ENCODE results near the gene NR2C2. TPM values are rescaled to one million over a fixed set of nuclear protein-coding genes. Genes with fewer than 3 reads are reported as not detected.

Gene NR2C2
- total RNA-seq, 2 experiments from 2014 or later, result 49.5 to 51.1 TPM

DNA sequence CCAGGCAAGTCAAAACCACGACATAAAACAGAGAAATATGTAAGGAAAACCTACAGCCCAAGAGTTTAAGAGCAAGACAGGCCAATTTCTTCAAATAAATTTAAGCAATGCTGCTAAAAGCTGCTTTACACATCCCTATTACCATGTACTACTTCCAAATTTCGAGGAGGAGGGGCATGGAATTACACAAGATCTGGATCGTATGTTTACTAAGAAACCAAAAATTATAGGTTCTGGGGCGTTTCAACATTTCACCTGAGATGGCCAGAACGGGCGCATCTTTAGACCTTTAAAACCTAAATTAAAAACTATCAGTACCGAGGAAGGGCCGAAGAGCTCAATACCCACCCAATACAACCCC, 664 bp upstream of the NR2C2 start:
- CTCF ChIA-PET, result interaction anchor here (1.0 to 1.4 kb wide), 2 partner anchors 25 to 104 kb away, joined by 3 to 5 read pairs; no protein-coding TSS in a partner anchor
- DNase-seq, result no peak
- H3K27ac Mint-ChIP-seq, result peak overlapping the region; percentile 75
- peaks cover 19% of the 10 kb centered on the region for H3K36me3 Mint-ChIP-seq
- intact Hi-C loops (cut with micrococcal nuclease), result loop anchor here (5.0 to 10.0 kb wide), 4 partner anchors 261 to 769 kb away; partner anchors contain the start of genes CAPN7, LSM3, SLC6A6 and XPC
- peaks cover 42% of the 10 kb centered on the region for H3K4me1 Mint-ChIP-seq (ENCODE audit: low read depth)
- POLR2A ChIA-PET, result interaction anchor here (0.5 to 1.6 kb wide), 3 partner anchors 118 to 291 kb away, joined by 3 to 7 read pairs (median 3); partner anchors contain the start of genes CAPN7 and MRPS25
- H3K4me3 Mint-ChIP-seq, result peak overlapping the region; percentile 84
- H3K9me3 Mint-ChIP-seq, result no peaks in the 10 kb centered on the region
- H3K27me3 Mint-ChIP-seq, result no peaks in the 10 kb centered on the region

DNA sequence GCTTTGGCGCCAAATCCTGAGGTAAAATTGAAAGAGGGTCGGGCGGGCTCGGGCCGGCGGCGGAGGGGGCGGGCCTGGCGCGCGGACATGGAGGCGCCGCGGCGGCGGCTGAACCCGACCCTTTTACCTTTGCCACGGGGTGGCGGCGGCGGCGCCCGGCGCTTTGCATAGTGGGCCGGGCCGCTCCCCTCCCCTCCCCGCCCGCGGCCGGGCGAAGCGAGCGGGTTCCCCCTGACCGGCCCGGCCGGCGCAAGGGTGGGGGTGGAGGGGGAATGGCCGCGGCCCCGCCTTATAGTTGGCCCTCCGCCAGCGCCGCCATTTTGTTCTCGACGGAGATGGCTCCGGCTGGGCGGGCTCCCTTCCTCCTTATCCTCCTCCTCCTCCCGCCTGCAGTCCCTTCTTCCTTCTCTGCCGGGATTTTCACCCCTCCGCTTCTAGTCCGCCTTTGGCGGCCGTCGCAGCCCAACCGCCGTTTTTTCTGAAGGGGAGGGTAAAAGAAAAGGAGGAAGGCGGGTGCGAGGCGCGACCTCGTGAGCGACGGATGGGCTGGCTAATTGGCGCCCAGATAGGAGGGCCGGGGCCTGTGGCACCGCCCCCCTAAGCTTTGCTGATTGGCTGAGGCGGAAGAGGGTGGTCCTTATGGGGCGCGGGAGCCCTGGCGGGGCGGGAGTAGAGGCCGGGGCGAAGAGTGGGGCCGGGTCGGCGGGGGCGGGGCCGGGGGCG, 664 bp downstream of the NR2C2 start:
- CTCF ChIA-PET, result interaction anchor here (0.7 kb wide), 1 partner anchor 144 kb away, joined by 5 read pairs; no protein-coding TSS in a partner anchor
- intact Hi-C loops (cut with micrococcal nuclease), result loop anchor here (1.0 to 10.0 kb wide), 8 partner anchors 117 to 771 kb away; partner anchors contain the start of genes BTD, CAPN7, CCDC174 and HACL1

DNA sequence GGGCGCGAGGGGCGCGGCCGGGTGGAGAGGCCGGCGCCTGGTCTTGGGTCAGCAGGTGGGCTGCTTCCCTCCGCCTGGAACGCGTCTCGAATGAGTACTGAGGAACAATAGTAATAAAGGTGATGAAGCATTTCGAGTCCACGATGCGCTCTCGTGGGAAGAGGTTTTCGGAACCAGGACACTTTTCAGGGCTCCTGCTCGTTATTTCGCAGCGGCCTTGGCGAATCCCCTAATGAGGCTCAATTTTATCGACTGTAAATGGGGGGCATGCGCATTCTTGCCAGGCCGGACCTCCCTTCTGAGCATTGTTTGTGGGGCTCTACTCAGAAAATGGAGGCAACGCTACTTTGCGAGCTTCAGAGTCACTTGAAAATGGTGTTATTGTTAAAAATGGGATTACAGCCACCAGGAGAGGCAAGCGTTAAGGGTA, 1.2 kb downstream of the NR2C2 start:
- ChIA-PET POLR2A (interaction anchor here (1.0 kb wide), 1 partner anchor 297 kb away, joined by 8 read pairs; the partner anchor contains the start of gene CCDC174), CTCF (no interaction called here)
- Mint-ChIP-seq H3K4me1 (ENCODE audit: low read depth) (peaks cover 47% of the 10 kb centered on the region), H3K36me3 (peaks cover 19% of the 10 kb centered on the region), H3K9me3 (no peaks in the 10 kb centered on the region), H3K27ac (peak overlapping the region; percentile 61), H3K4me3 (peak overlapping the region; percentile 96), H3K27me3 (no peaks in the 10 kb centered on the region)
- DNase-seq, result no peak
- intact Hi-C loops (cut with micrococcal nuclease), result loop anchor here (1.0 to 10.0 kb wide), 8 partner anchors 117 to 771 kb away; partner anchors contain the start of genes BTD, CAPN7, CCDC174 and HACL1

More for the DNA sequence above, 664 bp downstream of the NR2C2 start:
- peaks cover 50% of the 10 kb centered on the region for H3K4me1 Mint-ChIP-seq (ENCODE audit: low read depth)
- peaks cover 19% of the 10 kb centered on the region for H3K36me3 Mint-ChIP-seq
- POLR2A ChIA-PET, result interaction anchor here (0.5 to 1.6 kb wide), 4 partner anchors 117 to 297 kb away, joined by 3 to 8 read pairs (median 8); partner anchors contain the start of genes CAPN7, CCDC174 and MRPS25
- peak; percentile 97 for DNase-seq
- no peaks in the 10 kb centered on the region for H3K9me3 Mint-ChIP-seq
- peak overlapping the region; percentile 99 for H3K27ac Mint-ChIP-seq
- H3K4me3 Mint-ChIP-seq, result peak overlapping the region; percentile 96
- no peaks in the 10 kb centered on the region for H3K27me3 Mint-ChIP-seq

DNA sequence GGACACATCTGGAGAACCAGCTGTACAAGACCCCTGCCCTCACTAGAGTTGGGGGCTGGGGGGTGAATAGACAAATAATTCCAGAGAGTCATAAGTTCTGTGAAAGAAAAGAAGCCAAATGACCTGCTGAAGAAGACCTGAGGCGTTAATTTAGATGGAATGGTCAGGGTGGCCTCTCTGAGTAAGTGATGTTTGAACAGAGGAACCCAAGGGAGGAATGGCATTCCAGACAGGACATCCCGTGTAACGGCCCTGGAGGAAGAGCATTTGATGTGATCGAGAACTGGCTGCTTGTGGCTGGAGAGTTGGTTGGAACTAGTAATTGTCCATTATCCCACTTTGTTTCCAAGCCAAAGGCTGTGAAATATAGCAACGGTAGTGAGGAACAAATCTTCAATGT, 1.7 kb downstream of the NR2C2 start:
- CTCF ChIA-PET, result no interaction called here

DNA sequence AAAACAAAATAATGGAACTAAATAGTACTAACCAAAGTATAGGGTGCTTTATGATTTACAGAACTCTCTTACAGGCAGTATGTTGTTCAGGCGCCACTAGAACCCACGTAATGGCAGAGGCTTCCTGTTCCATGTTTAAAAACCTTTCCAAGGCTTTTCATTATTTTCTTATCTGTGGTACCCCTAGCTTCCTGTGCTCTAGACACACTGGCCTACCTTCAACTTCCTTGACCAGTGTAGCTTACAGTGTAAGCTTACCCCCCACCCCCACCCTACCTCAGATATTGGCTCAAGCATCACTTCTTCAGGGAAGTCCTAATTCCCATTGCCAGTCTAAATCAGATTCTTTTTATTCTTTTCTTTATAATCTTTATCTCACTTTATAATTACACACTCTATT, 2.9 kb downstream of the NR2C2 start:
- Mint-ChIP-seq H3K36me3 (peaks cover 11% of the 10 kb centered on the region), H3K4me3 (no peak overlapping the region), H3K27me3 (no peaks in the 10 kb centered on the region), H3K4me1 (ENCODE audit: low read depth) (peaks cover 47% of the 10 kb centered on the region), H3K27ac (no peak overlapping the region), H3K9me3 (no peaks in the 10 kb centered on the region)
- CTCF ChIA-PET, result no interaction called here
- intact Hi-C loops (cut with micrococcal nuclease), result no loop called here
- no peak for DNase-seq
- POLR2A ChIA-PET, result no interaction called here

More for the DNA sequence above, 1.7 kb downstream of the NR2C2 start:
- peaks cover 43% of the 10 kb centered on the region for H3K4me1 Mint-ChIP-seq (ENCODE audit: low read depth)
- no peak for DNase-seq
- POLR2A ChIA-PET, result no interaction called here
- H3K9me3 Mint-ChIP-seq, result no peaks in the 10 kb centered on the region
- H3K4me3 Mint-ChIP-seq, result peak overlapping the region; percentile 96
- H3K27ac Mint-ChIP-seq, result peak overlapping the region; percentile 61
- H3K27me3 Mint-ChIP-seq, result no peaks in the 10 kb centered on the region
- peaks cover 15% of the 10 kb centered on the region for H3K36me3 Mint-ChIP-seq
- intact Hi-C loops (cut with micrococcal nuclease), result loop anchor here (2.0 to 10.0 kb wide), 5 partner anchors 258 to 772 kb away; partner anchors contain the start of genes BTD, CAPN7, HACL1 and LSM3

DNA sequence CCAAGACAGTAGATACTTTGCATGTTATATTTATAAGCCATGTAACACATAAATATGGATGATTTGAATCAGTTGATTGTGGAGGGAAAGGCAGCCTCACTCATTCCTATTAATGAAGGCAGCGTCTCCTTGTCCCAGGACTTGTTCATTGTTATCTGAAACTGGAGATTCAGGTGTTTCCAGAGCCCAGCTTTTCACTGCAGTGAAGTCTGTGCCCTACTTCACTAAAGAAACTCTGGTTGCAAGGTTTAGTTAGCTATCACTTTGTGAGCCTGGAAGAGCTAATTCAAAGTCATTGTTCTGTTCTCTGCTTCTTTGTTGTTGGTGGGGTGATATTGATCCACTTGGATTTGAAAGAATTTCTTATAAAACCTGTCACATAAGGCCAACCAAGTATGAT, 9.8 kb downstream of the NR2C2 start:
- Mint-ChIP-seq H3K27ac (no peak overlapping the region), H3K27me3 (no peaks in the 10 kb centered on the region), H3K9me3 (no peaks in the 10 kb centered on the region), H3K36me3 (peaks cover 11% of the 10 kb centered on the region), H3K4me1 (ENCODE audit: low read depth) (peaks cover 58% of the 10 kb centered on the region), H3K4me3 (no peak overlapping the region)
- DNase-seq, result no peak
- intact Hi-C loops (cut with micrococcal nuclease), result no loop called here
- CTCF ChIA-PET, result interaction anchor here (1.1 kb wide), 1 partner anchor 151 kb away, joined by 3 read pairs; no protein-coding TSS in a partner anchor
- POLR2A ChIA-PET, result no interaction called here

DNA sequence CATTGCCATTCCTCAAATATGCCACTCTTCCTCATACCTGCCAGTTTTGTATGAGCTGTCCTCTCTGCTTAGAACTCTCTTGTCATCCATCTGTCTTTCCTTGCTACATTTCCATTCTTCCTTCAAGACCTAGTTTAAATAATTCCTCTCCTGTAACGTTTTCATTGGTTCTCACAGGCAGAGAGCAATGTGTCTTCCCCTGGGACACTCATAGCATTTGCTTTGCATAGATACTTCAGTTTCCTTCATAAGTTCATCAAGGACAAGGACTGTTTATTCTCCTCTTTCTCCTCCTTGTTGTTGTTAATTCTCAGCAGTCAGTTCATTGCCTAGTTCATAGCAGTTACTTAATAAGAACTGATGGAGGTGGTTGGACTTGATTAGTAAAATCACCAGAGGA, 10.5 kb downstream of the NR2C2 start:
- H3K27ac Mint-ChIP-seq, result no peak overlapping the region
- no peaks in the 10 kb centered on the region for H3K9me3 Mint-ChIP-seq
- peaks cover 16% of the 10 kb centered on the region for H3K36me3 Mint-ChIP-seq
- H3K4me3 Mint-ChIP-seq, result no peak overlapping the region
- H3K27me3 Mint-ChIP-seq, result no peaks in the 10 kb centered on the region
- intact Hi-C loops (cut with micrococcal nuclease), result no loop called here
- ChIA-PET POLR2A (no interaction called here), CTCF (no interaction called here)
- peaks cover 55% of the 10 kb centered on the region for H3K4me1 Mint-ChIP-seq (ENCODE audit: low read depth)
- DNase-seq, result no peak

DNA sequence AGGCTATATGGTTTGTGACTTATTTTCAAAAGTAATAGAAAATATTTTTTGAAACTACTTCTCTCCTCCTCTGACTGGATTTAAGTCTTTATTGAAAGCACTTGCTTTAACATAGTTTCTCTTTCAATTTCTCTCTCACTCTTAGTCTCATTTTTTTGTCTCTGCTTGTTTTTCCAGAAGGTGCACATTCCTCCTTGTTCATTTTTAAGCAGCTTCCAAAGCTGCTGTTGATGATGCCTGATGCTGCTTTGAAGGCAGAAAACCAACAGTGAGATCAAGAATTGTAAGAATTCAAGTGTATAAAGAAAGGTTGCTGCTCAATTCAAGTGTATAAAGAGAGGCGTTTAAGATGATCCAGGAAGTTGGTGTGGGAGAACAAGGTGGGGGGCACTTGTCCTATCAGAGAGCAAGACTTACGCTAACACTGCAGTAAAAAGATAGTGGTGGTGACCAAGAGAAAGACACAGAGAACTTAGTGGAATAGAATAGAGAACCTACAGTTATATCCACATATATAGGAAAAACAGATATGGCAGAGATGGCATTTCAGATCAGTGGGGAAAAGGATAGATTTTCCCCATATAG, 12.1 kb downstream of the NR2C2 start:
- H3K4me1 Mint-ChIP-seq (ENCODE audit: low read depth), result peaks cover 54% of the 10 kb centered on the region
- H3K4me3 Mint-ChIP-seq, result peak overlapping the region; percentile 59
- H3K36me3 Mint-ChIP-seq, result peaks cover 19% of the 10 kb centered on the region
- H3K27ac Mint-ChIP-seq, result peak overlapping the region; percentile 80
- intact Hi-C loops (cut with micrococcal nuclease), result no loop called here
- no peak for DNase-seq
- POLR2A ChIA-PET, result no interaction called here
- H3K27me3 Mint-ChIP-seq, result no peaks in the 10 kb centered on the region
- CTCF ChIA-PET, result no interaction called here
- no peaks in the 10 kb centered on the region for H3K9me3 Mint-ChIP-seq

DNA sequence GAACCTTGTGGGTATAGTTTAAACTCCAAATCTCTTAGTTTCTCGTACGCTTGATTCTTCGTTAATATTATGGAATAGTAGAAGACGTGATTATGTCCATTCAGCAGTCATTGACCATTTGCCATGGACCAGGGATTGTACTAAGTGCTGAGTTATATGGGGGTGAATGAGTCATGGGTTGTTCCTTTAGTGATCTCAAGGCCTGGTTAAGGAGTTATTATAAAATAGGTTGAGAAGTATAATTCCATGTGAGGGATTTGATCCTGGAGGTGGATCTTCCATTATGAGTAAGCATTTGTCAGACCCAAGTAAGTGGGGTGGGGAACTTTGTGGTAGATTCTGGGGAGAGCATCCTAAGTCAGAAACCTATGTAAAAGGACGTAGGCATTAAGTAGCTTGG, 15.4 kb downstream of the NR2C2 start:
- H3K4me3 Mint-ChIP-seq, result no peak overlapping the region
- intact Hi-C loops (cut with micrococcal nuclease), result no loop called here
- H3K27me3 Mint-ChIP-seq, result no peaks in the 10 kb centered on the region
- peaks cover 26% of the 10 kb centered on the region for H3K4me1 Mint-ChIP-seq (ENCODE audit: low read depth)
- H3K27ac Mint-ChIP-seq, result no peak overlapping the region
- no peaks in the 10 kb centered on the region for H3K9me3 Mint-ChIP-seq
- H3K36me3 Mint-ChIP-seq, result peaks cover 30% of the 10 kb centered on the region
- ChIA-PET POLR2A (no interaction called here), CTCF (no interaction called here)
- no peak for DNase-seq

DNA sequence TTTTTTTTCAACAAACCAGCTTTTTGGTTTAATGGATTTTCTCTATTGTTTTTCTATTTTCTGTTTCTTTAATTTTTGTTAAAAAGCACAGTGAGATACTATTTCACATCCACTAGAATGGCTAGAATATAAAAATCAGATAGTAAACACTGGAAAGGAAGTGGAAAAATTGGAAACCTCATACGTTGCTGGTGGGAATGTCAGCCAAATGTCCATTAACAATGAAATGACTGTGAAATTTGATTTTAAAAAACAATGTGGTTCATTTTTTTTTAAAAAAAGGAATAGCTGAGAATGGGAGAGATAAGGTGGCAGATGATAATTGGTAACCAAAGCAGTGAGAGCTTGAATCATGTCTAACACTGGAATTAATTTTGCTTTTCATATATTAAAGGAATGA, 19.9 kb downstream of the NR2C2 start:
- intact Hi-C loops (cut with micrococcal nuclease), result no loop called here
- no peaks in the 10 kb centered on the region for H3K27me3 Mint-ChIP-seq
- no peaks in the 10 kb centered on the region for H3K9me3 Mint-ChIP-seq
- ChIA-PET CTCF (interaction anchor here (0.6 kb wide), 1 partner anchor 22 kb away, joined by 3 read pairs; no protein-coding TSS in a partner anchor), POLR2A (no interaction called here)
- H3K4me3 Mint-ChIP-seq, result no peak overlapping the region
- peaks cover 28% of the 10 kb centered on the region for H3K36me3 Mint-ChIP-seq
- DNase-seq, result no peak
- H3K4me1 Mint-ChIP-seq (ENCODE audit: low read depth), result peaks cover 5% of the 10 kb centered on the region
- H3K27ac Mint-ChIP-seq, result no peak overlapping the region

DNA sequence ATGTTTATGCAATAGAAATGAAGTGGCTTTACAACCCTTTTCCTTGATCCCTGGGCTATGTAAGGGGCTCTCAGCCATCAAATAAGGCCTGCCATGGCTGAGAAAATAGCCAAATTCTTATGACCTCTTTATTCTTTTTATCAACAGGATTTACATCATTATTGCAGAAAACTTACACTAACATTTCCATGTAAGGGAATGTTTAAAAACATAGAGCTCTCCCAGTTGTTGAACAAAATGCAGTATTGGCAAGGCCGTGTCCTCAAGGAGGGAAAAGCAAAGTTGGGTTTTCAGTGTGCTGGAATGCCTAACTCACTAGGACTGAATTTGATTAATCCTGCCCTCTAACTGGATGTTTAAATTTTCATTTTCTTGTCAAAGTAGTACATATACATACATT, 22.3 kb downstream of the NR2C2 start:
- ChIA-PET POLR2A (no interaction called here), CTCF (no interaction called here)
- Mint-ChIP-seq H3K36me3 (peaks cover 41% of the 10 kb centered on the region), H3K27me3 (no peaks in the 10 kb centered on the region), H3K4me3 (no peak overlapping the region), H3K9me3 (no peaks in the 10 kb centered on the region), H3K27ac (no peak overlapping the region), H3K4me1 (ENCODE audit: low read depth) (peaks cover 11% of the 10 kb centered on the region)
- intact Hi-C loops (cut with micrococcal nuclease), result no loop called here
- no peak for DNase-seq

DNA sequence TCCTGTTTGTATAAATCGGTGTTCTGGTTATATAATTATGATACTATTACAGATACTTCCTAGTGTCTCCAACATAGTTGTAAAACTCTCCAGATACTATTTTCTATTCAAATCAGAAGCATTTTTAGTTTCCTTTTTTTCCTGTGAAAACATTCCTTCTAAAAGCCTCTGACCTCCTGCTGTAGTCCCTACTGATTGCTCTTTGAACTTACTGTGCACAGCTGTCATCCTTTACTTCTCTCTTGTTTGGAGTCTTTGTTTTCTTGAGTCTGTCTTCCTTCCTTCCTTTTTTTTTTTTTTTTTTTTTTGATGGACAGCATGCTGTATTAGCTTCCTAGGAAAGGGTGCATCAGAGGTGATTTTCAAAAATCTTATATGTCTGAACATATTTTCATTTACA, 28.9 kb downstream of the NR2C2 start:
- H3K27ac Mint-ChIP-seq, result no peak overlapping the region
- CTCF ChIA-PET, result no interaction called here
- DNase-seq, result no peak
- intact Hi-C loops (cut with micrococcal nuclease), result no loop called here
- H3K9me3 Mint-ChIP-seq, result no peaks in the 10 kb centered on the region
- H3K4me3 Mint-ChIP-seq, result no peak overlapping the region
- peaks cover 33% of the 10 kb centered on the region for H3K4me1 Mint-ChIP-seq (ENCODE audit: low read depth)
- POLR2A ChIA-PET, result no interaction called here
- H3K36me3 Mint-ChIP-seq, result peaks cover 32% of the 10 kb centered on the region
- H3K27me3 Mint-ChIP-seq, result no peaks in the 10 kb centered on the region

Data from activated CD4-positive, alpha-beta memory T cell treated with anti-CD3 and anti-CD28 coated beads for 36 hours (primary cell).